ENCODE results near the gene TMEM184B. TPM values are rescaled to one million over a fixed set of nuclear protein-coding genes. Genes with fewer than 3 reads are reported as not detected.
A peak's percentile ranks its signal among the peaks of the same experiment; 100 is the strongest.

The TMEM184B gene
- total RNA-seq, 2 donors from 2014 or later = 76.0 to 137 TPM

DNA sequence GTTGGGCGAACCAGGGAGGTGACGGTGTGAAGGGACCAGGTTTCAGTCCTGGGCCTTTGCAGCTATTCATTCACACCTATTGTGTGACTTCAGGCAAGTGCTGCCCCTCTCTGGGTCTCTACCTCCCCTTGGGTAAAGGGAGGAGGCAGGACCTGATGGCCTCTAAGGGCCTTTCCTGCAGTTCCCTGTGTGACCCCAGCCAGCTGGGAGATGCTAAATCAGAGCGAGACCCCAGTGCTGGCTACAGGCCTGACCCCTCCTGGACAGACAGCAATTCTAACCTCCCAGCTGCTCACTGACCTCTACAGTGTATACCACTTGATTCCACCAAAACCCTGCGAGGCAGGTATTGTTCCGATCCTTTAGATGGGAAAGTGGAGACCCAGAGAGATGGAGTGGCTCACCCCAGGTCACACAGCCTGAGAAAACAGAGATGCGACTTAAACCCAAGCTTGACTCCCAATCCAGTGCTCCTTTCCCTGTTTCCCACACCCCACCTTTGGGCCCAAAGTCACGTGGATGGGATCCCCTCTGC lies 64.8 kb downstream of the TMEM184B start:
- WGBS = 92% methylated on average over 7 of the region's 7 CpGs
- no peaks in the 10 kb centered on the region for H3K27me3 ChIP-seq (replicated peaks; ENCODE audit: insufficient read depth)
- TF ChIP-seq POLR2A (IDR thresholded peaks at IDR 0.05) (no peak), CTCF (IDR thresholded peaks at IDR 0.05) (no peak), POLR2AphosphoS5 (IDR thresholded peaks at IDR 0.05) (no peak)
- no peak overlapping the region for H3K4me3 ChIP-seq
- no peak for DNase-seq (ENCODE audit: low spot score)
- no peak overlapping the region for H3K27ac ChIP-seq
- no peaks in the 10 kb centered on the region for H3K4me1 ChIP-seq (replicated peaks)
- no peaks in the 10 kb centered on the region for H3K9me3 ChIP-seq
- intact Hi-C loops (cut with DNase I) = no loop called here
- no peaks in the 10 kb centered on the region for H3K36me3 ChIP-seq

- Histone ChIP-seq H3K4me1 (replicated peaks) (no peaks in the 10 kb centered on the region), H3K4me3 (no peak overlapping the region), H3K36me3 (no peaks in the 10 kb centered on the region), H3K9me3 (no peaks in the 10 kb centered on the region), H3K27ac (peak overlapping the region; percentile 96 to 100), H3K27me3 (replicated peaks; ENCODE audit: insufficient read depth) (no peaks in the 10 kb centered on the region)
- no peak for DNase-seq (ENCODE audit: low spot score)
- 57% methylated on average over 15 of the region's 15 CpGs for WGBS
- TF ChIP-seq POLR2A (IDR thresholded peaks at IDR 0.05) (no peak), POLR2AphosphoS5 (IDR thresholded peaks at IDR 0.05) (no peak), CTCF (IDR thresholded peaks at IDR 0.05) (no peak)
- intact Hi-C loops (cut with DNase I) = no loop called here
These were observed 67.3 kb downstream of the TMEM184B start for GRCh38 chr22:38205261-38206128.

GRCh38 chr22:38204784-38205183 lies 68.0 kb downstream of the TMEM184B start:
- Histone ChIP-seq H3K9me3 (no peaks in the 10 kb centered on the region), H3K4me3 (no peak overlapping the region), H3K27me3 (replicated peaks; ENCODE audit: insufficient read depth) (no peaks in the 10 kb centered on the region), H3K4me1 (replicated peaks) (no peaks in the 10 kb centered on the region), H3K36me3 (no peaks in the 10 kb centered on the region), H3K27ac (peak overlapping the region; percentile 96 to 100)
- intact Hi-C loops (cut with DNase I) = loop anchor here (5.0 kb wide), 2 partner anchors 68 to 113 kb away; partner anchors contain the start of genes CSNK1E and TMEM184B
- TF ChIP-seq POLR2AphosphoS5 (IDR thresholded peaks at IDR 0.05) = no peak
- no peak for TF ChIP-seq POLR2A (IDR thresholded peaks at IDR 0.05)
- TF ChIP-seq CTCF (IDR thresholded peaks at IDR 0.05) = no peak
- no peak for DNase-seq (ENCODE audit: low spot score)
- 74% methylated on average over 7 of the region's 7 CpGs for WGBS

GRCh38 chr22:38203855-38204514 lies 68.8 kb downstream of the TMEM184B start:
- WGBS = 98% methylated on average over 3 of the region's 3 CpGs
- no peaks in the 10 kb centered on the region for H3K27me3 ChIP-seq (replicated peaks; ENCODE audit: insufficient read depth)
- H3K4me1 ChIP-seq (replicated peaks) = no peaks in the 10 kb centered on the region
- intact Hi-C loops (cut with DNase I) = loop anchor here (5.0 kb wide), 2 partner anchors 68 to 113 kb away; partner anchors contain the start of genes CSNK1E and TMEM184B
- no peaks in the 10 kb centered on the region for H3K9me3 ChIP-seq
- H3K4me3 ChIP-seq = no peak overlapping the region
- DNase-seq (ENCODE audit: low spot score) = no peak
- peak overlapping the region; percentile 96 to 100 for H3K27ac ChIP-seq
- H3K36me3 ChIP-seq = no peaks in the 10 kb centered on the region
- TF ChIP-seq POLR2A (IDR thresholded peaks at IDR 0.05) (no peak), CTCF (IDR thresholded peaks at IDR 0.05) (no peak), POLR2AphosphoS5 (IDR thresholded peaks at IDR 0.05) (no peak)

Data from prostate gland (tissue), 2 donors.